GM23338 (cell line): ENCODE measurements around the gene FAM83C. TPM values are rescaled to one million over a fixed set of nuclear protein-coding genes. Genes with fewer than 3 reads are reported as not detected.

ENCODE experiments used
- ATAC-seq: fragments of 200-7000 bp; cut with Tn5 transposase; 3 replicates; pipeline ENCODE4 v1.9.1; 2020
- DNase-seq: peaks from one replicate; pipeline ENCODE4 v3.0.0-alpha.2; 2015; ENCODE audit warnings: low spot score
- H2AFZ ChIP-seq: fragments of 200-600 bp; sonication (generic); 2 replicates; pipeline ENCODE4 v1.8.0; 2016; ENCODE audit warnings: antibody characterized with exemption, mild to moderate bottlenecking, moderate library complexity
- H3F3A ChIP-seq: fragments of 200-600 bp; sonication (generic); replicated peaks from 2 replicates; pipeline ENCODE4 v1.8.0; 2017; ENCODE audit warnings: antibody characterized with exemption, mixed run types, low read depth
- H3K27ac ChIP-seq: fragments of 200-600 bp; sonication (generic); 2 replicates; pipeline ENCODE4 v1.6.1; 2016; ENCODE audit warnings: low read depth
- H3K27me3 ChIP-seq: fragments of 200-600 bp; sonication (generic); 2 replicates; pipeline ENCODE4 v1.8.0; 2016; ENCODE audit warnings: mild to moderate bottlenecking, mixed run types, moderate library complexity; ENCODE audit not compliant: insufficient read depth
- H3K36me3 ChIP-seq: fragments of 200-600 bp; sonication (generic); 2 replicates; pipeline ENCODE4 v1.8.0; 2016; ENCODE audit warnings: mild to moderate bottlenecking; ENCODE audit not compliant: insufficient read depth
- H3K4me1 ChIP-seq: fragments of 200-600 bp; sonication (generic); 2 replicates; pipeline ENCODE4 v1.8.0; 2016; ENCODE audit warnings: mild to moderate bottlenecking, moderate library complexity; ENCODE audit not compliant: insufficient read depth
- H3K4me2 ChIP-seq: fragments of 200-600 bp; sonication (generic); 2 replicates; pipeline ENCODE4 v1.7.1; 2017; ENCODE audit warnings: mixed run types
- H3K4me3 ChIP-seq: fragments of 200-600 bp; sonication (generic); 2 replicates; pipeline ENCODE4 v1.6.1; 2016; ENCODE audit warnings: mixed run types
- H3K79me2 ChIP-seq: fragments of 200-600 bp; sonication (generic); replicated peaks from 2 replicates; pipeline ENCODE4 v1.8.0; 2017; ENCODE audit warnings: mild to moderate bottlenecking; ENCODE audit not compliant: insufficient read depth
- H3K9me2 ChIP-seq: fragments of 200-600 bp; sonication (generic); 2 replicates; pipeline ENCODE4 v1.8.0; 2017; ENCODE audit not compliant: insufficient read depth
- H4K20me1 ChIP-seq: fragments of 200-600 bp; sonication (generic); replicated peaks from 2 replicates; pipeline ENCODE4 v1.8.0; 2017; ENCODE audit warnings: mild to moderate bottlenecking; ENCODE audit not compliant: insufficient read depth
- H3K27ac Mint-ChIP-seq: 2 replicates; pipeline ENCODE4 v1.8.0; 2020; ENCODE audit warnings: inconsistent platforms, mild to moderate bottlenecking, moderate library complexity, mixed read lengths
- H3K27me3 Mint-ChIP-seq: 3 replicates; pipeline ENCODE4 v1.8.0; 2022; ENCODE audit warnings: low read depth, mild to moderate bottlenecking, moderate library complexity, mixed read lengths, inconsistent platforms; ENCODE audit not compliant: insufficient read depth, poor library complexity
- H3K36me3 Mint-ChIP-seq: 3 replicates; pipeline ENCODE4 v1.8.0; 2021; ENCODE audit warnings: low read depth, mild to moderate bottlenecking, inconsistent platforms, moderate library complexity, mixed read lengths
- H3K4me1 Mint-ChIP-seq: 3 replicates; pipeline ENCODE4 v1.8.0; 2020; ENCODE audit warnings: mild to moderate bottlenecking, inconsistent platforms, mixed read lengths
- H3K4me3 Mint-ChIP-seq: 3 replicates; pipeline ENCODE4 v1.8.0; 2021; ENCODE audit warnings: moderate library complexity, mild to moderate bottlenecking, inconsistent platforms, mixed read lengths
- H3K9me3 Mint-ChIP-seq: 3 replicates; pipeline ENCODE4 v1.8.0; 2020; ENCODE audit warnings: moderate library complexity, mild to moderate bottlenecking, inconsistent platforms, mixed read lengths
- CREB1 ChIP-seq: fragments of 250-450 bp; sonication (Bioruptor Pico); IDR thresholded peaks from 2 replicates; pipeline ENCODE4 v1.5.0; 2020; ENCODE audit warnings: low read depth, mild to moderate bottlenecking, moderate library complexity
- EZH2 ChIP-seq: fragments of 200-600 bp; sonication (generic); IDR thresholded peaks from one replicate; pipeline ENCODE4 v1.8.0; 2017; ENCODE audit warnings: antibody characterized with exemption, mild to moderate bottlenecking, low read depth; ENCODE audit not compliant: unreplicated experiment
- EZH2phosphoT487 ChIP-seq: fragments of 200-600 bp; sonication (generic); IDR thresholded peaks from one replicate; pipeline ENCODE4 v1.8.1; 2018; ENCODE audit warnings: antibody characterized with exemption; ENCODE audit not compliant: unreplicated experiment
- JUNB ChIP-seq: IDR thresholded peaks from one replicate; pipeline ENCODE4 v1.6.1; 2016; ENCODE audit warnings: antibody characterized with exemption; ENCODE audit not compliant: unreplicated experiment
- POLR2AphosphoS5 ChIP-seq: IDR thresholded peaks from 2 replicates; pipeline ENCODE4 v1.6.1; 2016; ENCODE audit warnings: antibody characterized with exemption, low read depth
- ZNF114 ChIP-seq: fragments of 250-450 bp; sonication (Bioruptor Pico); IDR thresholded peaks from 2 replicates; pipeline ENCODE4 v1.5.0; 2020; ENCODE audit warnings: mild to moderate bottlenecking, moderate library complexity
- ZNF331 ChIP-seq: fragments of 250-450 bp; sonication (Bioruptor Pico); IDR thresholded peaks from 2 replicates; pipeline ENCODE4 v1.5.0; 2020; ENCODE audit warnings: low read depth, mild to moderate bottlenecking, moderate library complexity
- polyA plus RNA-seq: library from polyadenylated mRNA; unstranded; fragments of >200 nt; fragmentation: Nextera tagmentation; extraction: Ambion mirVana; gene quantifications from 2 replicates; pipeline ENCODE4 v1.2.1, GENCODE V29; 2016
- total RNA-seq: library from RNA; depleted of rRNA; stranded (reverse); fragments of >200 nt; shearing (Covaris generic); gene quantifications from 2 replicates; pipeline ENCODE4 v1.2.3, GENCODE V29; 2014
- TF ChIP-seq, protein P1 (sequence below): IDR thresholded peaks from one replicate; pipeline ENCODE4 v1.6.1; 2018; ENCODE audit warnings: antibody characterized with exemption; ENCODE audit not compliant: unreplicated experiment
- TF ChIP-seq, protein P2 (sequence below): fragments of 250-450 bp; sonication (Bioruptor Pico); IDR thresholded peaks from 2 replicates; pipeline ENCODE4 v1.5.0; 2020; ENCODE audit warnings: mild to moderate bottlenecking, moderate library complexity
- TF ChIP-seq, protein P3 (sequence below): IDR thresholded peaks from 2 replicates; pipeline ENCODE4 v1.6.1; 2016; ENCODE audit warnings: antibody characterized with exemption

The FAM83C gene
- total and polyA plus RNA-seq, 2 experiments from 2014 or later = 0.10 TPM; not detected in 1

DNA sequence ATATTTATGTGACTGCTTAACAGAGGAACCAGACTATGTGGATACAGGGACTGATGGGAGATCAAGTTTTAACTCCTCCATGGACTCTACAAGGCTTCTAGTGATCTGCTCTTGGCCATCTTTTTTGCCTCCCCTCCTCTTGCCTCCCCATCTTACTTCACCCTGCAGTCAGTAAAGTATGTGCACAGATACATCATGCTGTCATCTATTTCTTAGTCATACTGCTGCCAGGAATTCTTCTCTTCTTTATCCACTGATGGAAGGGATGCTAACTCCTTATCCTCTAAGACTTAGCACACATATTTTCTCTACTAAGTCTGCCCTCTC is 27.6 kb upstream of the FAM83C start (continued):
- TF ChIP-seq, protein P1, sequence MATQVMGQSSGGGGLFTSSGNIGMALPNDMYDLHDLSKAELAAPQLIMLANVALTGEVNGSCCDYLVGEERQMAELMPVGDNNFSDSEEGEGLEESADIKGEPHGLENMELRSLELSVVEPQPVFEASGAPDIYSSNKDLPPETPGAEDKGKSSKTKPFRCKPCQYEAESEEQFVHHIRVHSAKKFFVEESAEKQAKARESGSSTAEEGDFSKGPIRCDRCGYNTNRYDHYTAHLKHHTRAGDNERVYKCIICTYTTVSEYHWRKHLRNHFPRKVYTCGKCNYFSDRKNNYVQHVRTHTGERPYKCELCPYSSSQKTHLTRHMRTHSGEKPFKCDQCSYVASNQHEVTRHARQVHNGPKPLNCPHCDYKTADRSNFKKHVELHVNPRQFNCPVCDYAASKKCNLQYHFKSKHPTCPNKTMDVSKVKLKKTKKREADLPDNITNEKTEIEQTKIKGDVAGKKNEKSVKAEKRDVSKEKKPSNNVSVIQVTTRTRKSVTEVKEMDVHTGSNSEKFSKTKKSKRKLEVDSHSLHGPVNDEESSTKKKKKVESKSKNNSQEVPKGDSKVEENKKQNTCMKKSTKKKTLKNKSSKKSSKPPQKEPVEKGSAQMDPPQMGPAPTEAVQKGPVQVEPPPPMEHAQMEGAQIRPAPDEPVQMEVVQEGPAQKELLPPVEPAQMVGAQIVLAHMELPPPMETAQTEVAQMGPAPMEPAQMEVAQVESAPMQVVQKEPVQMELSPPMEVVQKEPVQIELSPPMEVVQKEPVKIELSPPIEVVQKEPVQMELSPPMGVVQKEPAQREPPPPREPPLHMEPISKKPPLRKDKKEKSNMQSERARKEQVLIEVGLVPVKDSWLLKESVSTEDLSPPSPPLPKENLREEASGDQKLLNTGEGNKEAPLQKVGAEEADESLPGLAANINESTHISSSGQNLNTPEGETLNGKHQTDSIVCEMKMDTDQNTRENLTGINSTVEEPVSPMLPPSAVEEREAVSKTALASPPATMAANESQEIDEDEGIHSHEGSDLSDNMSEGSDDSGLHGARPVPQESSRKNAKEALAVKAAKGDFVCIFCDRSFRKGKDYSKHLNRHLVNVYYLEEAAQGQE = no peak
- TF ChIP-seq ZNF331 = no peak

DNA sequence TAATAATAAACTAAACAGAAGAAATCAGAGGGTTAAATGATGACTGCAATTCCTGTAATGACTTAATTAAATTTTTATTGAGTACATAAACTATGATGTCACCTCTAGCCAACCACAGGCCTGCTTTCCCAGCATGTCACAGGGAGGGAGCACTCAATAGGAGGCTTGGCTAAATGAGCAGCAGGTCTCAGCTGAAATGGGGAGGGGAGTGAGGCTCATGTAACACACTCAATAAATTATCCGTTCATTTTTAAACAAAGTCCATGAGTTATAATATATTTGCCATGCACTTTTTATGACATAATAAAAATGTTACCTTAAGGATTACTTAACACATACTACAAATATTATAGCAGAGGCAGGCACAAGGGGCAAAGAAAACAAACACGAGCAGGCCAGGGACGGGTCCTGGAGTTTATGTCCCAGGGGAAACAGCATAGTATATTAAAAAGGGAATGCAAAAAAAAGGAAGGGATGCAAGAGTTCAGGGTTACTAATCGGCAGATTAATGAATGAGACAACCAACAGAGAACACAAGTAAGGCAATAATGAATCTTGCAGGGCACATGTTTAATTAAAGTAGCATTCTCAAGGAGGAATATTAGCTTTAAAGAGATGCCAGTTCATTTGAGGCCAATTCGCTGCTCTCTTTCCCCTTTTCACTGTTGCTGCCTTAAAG is 27.1 kb upstream of the FAM83C start:
- peaks cover 28% of the 10 kb centered on the region for H3K4me1 Mint-ChIP-seq
- no peaks in the 10 kb centered on the region; the same call in 2 of the 3 replicates for H3K9me3 Mint-ChIP-seq
- Histone ChIP-seq H2AFZ (no peak overlapping the region), H3F3A (no peaks in the 10 kb centered on the region), H3K27me3 (no peaks in the 10 kb centered on the region), H3K4me2 (no peak overlapping the region), H3K27ac (no peak overlapping the region), H4K20me1 (no peaks in the 10 kb centered on the region), H3K36me3 (no peaks in the 10 kb centered on the region), H3K9me2 (no peaks in the 10 kb centered on the region), H3K4me3 (no peak overlapping the region), H3K4me1 (peaks cover 8% of the 10 kb centered on the region), H3K79me2 (no peaks in the 10 kb centered on the region)
- peaks cover 4% of the 10 kb centered on the region for H3K27me3 Mint-ChIP-seq
- ATAC-seq = no peak; the same call in 2 of the 3 replicates
- DNase-seq = no peak
- 0 out of 2 replicates have a peak overlapping the region, but pooled peaks have one; percentile 2 for H3K27ac Mint-ChIP-seq
- no peaks in the 10 kb centered on the region for H3K36me3 Mint-ChIP-seq
- no peak overlapping the region for H3K4me3 Mint-ChIP-seq
- no peak for TF ChIP-seq ZNF114 (CRISPR knock-in tag)
- TF ChIP-seq CREB1 (CRISPR knock-in tag) = no peak
- TF ChIP-seq, protein P1 = no peak
- TF ChIP-seq EZH2phosphoT487 = no peak
- no peak for TF ChIP-seq POLR2AphosphoS5
- no peak for TF ChIP-seq JUNB
- TF ChIP-seq, protein P2, sequence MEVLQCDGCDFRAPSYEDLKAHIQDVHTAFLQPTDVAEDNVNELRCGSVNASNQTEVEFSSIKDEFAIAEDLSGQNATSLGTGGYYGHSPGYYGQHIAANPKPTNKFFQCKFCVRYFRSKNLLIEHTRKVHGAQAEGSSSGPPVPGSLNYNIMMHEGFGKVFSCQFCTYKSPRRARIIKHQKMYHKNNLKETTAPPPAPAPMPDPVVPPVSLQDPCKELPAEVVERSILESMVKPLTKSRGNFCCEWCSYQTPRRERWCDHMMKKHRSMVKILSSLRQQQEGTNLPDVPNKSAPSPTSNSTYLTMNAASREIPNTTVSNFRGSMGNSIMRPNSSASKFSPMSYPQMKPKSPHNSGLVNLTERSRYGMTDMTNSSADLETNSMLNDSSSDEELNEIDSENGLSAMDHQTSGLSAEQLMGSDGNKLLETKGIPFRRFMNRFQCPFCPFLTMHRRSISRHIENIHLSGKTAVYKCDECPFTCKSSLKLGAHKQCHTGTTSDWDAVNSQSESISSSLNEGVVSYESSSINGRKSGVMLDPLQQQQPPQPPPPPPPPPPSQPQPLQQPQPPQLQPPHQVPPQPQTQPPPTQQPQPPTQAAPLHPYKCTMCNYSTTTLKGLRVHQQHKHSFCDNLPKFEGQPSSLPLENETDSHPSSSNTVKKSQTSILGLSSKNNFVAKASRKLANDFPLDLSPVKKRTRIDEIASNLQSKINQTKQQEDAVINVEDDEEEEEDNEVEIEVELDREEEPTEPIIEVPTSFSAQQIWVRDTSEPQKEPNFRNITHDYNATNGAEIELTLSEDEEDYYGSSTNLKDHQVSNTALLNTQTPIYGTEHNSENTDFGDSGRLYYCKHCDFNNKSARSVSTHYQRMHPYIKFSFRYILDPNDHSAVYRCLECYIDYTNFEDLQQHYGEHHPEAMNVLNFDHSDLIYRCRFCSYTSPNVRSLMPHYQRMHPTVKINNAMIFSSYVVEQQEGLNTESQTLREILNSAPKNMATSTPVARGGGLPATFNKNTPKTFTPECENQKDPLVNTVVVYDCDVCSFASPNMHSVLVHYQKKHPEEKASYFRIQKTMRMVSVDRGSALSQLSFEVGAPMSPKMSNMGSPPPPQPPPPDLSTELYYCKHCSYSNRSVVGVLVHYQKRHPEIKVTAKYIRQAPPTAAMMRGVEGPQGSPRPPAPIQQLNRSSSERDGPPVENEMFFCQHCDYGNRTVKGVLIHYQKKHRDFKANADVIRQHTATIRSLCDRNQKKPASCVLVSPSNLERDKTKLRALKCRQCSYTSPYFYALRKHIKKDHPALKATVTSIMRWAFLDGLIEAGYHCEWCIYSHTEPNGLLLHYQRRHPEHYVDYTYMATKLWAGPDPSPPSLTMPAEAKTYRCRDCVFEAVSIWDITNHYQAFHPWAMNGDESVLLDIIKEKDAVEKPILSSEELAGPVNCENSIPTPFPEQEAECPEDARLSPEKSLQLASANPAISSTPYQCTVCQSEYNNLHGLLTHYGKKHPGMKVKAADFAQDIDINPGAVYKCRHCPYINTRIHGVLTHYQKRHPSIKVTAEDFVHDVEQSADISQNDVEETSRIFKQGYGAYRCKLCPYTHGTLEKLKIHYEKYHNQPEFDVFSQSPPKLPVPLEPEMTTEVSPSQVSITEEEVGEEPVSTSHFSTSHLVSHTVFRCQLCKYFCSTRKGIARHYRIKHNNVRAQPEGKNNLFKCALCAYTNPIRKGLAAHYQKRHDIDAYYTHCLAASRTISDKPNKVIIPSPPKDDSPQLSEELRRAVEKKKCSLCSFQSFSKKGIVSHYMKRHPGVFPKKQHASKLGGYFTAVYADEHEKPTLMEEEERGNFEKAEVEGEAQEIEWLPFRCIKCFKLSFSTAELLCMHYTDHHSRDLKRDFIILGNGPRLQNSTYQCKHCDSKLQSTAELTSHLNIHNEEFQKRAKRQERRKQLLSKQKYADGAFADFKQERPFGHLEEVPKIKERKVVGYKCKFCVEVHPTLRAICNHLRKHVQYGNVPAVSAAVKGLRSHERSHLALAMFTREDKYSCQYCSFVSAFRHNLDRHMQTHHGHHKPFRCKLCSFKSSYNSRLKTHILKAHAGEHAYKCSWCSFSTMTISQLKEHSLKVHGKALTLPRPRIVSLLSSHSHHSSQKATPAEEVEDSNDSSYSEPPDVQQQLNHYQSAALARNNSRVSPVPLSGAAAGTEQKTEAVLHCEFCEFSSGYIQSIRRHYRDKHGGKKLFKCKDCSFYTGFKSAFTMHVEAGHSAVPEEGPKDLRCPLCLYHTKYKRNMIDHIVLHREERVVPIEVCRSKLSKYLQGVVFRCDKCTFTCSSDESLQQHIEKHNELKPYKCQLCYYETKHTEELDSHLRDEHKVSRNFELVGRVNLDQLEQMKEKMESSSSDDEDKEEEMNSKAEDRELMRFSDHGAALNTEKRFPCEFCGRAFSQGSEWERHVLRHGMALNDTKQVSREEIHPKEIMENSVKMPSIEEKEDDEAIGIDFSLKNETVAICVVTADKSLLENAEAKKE (CRISPR knock-in tag) = no peak
- no peak for TF ChIP-seq ZNF331
- TF ChIP-seq EZH2 = no peak
- TF ChIP-seq, protein P3, sequence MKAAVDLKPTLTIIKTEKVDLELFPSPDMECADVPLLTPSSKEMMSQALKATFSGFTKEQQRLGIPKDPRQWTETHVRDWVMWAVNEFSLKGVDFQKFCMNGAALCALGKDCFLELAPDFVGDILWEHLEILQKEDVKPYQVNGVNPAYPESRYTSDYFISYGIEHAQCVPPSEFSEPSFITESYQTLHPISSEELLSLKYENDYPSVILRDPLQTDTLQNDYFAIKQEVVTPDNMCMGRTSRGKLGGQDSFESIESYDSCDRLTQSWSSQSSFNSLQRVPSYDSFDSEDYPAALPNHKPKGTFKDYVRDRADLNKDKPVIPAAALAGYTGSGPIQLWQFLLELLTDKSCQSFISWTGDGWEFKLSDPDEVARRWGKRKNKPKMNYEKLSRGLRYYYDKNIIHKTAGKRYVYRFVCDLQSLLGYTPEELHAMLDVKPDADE = no peak
